OCI-LY1 (cell line): Measurements from ENCODE around the gene CBX8.

Experiments used
- H2AFZ ChIP-seq: fragments of 200-600 bp; sonication (generic), shearing (Covaris generic); 2 replicates; pipeline ENCODE4 v1.6.0; 2014; ENCODE audit warnings: antibody characterized with exemption, mild to moderate bottlenecking, low read length
- H3F3A ChIP-seq: fragments of 200-600 bp; sonication (generic), shearing (Covaris generic); 2 replicates; pipeline ENCODE4 v1.6.0; 2014; ENCODE audit warnings: mild to moderate bottlenecking, antibody characterized with exemption, low read length, moderate library complexity; ENCODE audit not compliant: insufficient read depth
- H3K27ac ChIP-seq: fragments of 200-600 bp; sonication (generic); 2 replicates; pipeline ENCODE4 v1.5.1; 2014; ENCODE audit warnings: low read length, mixed run types, mild to moderate bottlenecking, low read depth; ENCODE audit not compliant: poor library complexity, severe bottlenecking
- H3K27me3 ChIP-seq: fragments of 200-600 bp; sonication (generic); 2 replicates; pipeline ENCODE4 v1.6.0; 2014; ENCODE audit warnings: antibody characterized with exemption, mild to moderate bottlenecking, low read length, moderate library complexity; ENCODE audit not compliant: insufficient read depth
- H3K36me3 ChIP-seq: fragments of 200-600 bp; sonication (generic); 2 replicates; pipeline ENCODE4 v1.6.1; 2014; ENCODE audit warnings: mild to moderate bottlenecking, antibody characterized with exemption, low read length, moderate library complexity, mixed read lengths; ENCODE audit not compliant: insufficient read depth
- H3K4me1 ChIP-seq: fragments of 200-600 bp; sonication (generic); 2 replicates; pipeline ENCODE4 v1.5.1; 2014; ENCODE audit warnings: mild to moderate bottlenecking, low read length, moderate library complexity; ENCODE audit not compliant: insufficient read depth, severe bottlenecking
- H3K4me2 ChIP-seq: fragments of 200-600 bp; sonication (generic), shearing (Covaris generic); 2 replicates; pipeline ENCODE4 v1.6.1; 2014; ENCODE audit warnings: low read length
- H3K4me3 ChIP-seq: fragments of 200-600 bp; sonication (generic); 2 replicates; pipeline ENCODE4 v1.5.1; 2014; ENCODE audit warnings: low read length, low read depth, mild to moderate bottlenecking, mixed read lengths; ENCODE audit not compliant: poor library complexity, severe bottlenecking
- H3K79me2 ChIP-seq: fragments of 200-600 bp; shearing (Covaris generic); 2 replicates; pipeline ENCODE4 v1.6.1; 2016; ENCODE audit warnings: mixed run types, low read length, mixed read lengths; ENCODE audit not compliant: insufficient read depth
- H3K9ac ChIP-seq: fragments of 200-600 bp; sonication (generic), shearing (Covaris generic); 2 replicates; pipeline ENCODE4 v1.6.1; 2014; ENCODE audit warnings: mild to moderate bottlenecking, low read length, mixed read lengths
- H3K9me2 ChIP-seq: fragments of 200-600 bp; sonication (generic), shearing (Covaris generic); 2 replicates; pipeline ENCODE4 v1.6.1; 2014; ENCODE audit warnings: low read depth, mild to moderate bottlenecking, low read length, mixed read lengths
- H3K9me3 ChIP-seq: fragments of 200-600 bp; shearing (Covaris generic); 2 replicates; pipeline ENCODE4 v1.6.1; 2014; ENCODE audit warnings: low read length, mixed read lengths
- H4K20me1 ChIP-seq: fragments of 200-600 bp; sonication (generic), shearing (Covaris generic); 2 replicates; pipeline ENCODE4 v1.6.0; 2016; ENCODE audit warnings: mild to moderate bottlenecking, low read length; ENCODE audit not compliant: insufficient read depth
- CTCF ChIP-seq: fragments of 200-600 bp; sonication (generic), shearing (Covaris generic); IDR thresholded peaks from 2 replicates; pipeline ENCODE4 v1.5.1; 2017; ENCODE audit warnings: mild to moderate bottlenecking, antibody characterized with exemption, low read length, moderate library complexity, mixed read lengths
- EZH2 ChIP-seq: fragments of 200-600 bp; sonication (generic), shearing (Covaris generic); IDR thresholded peaks from 2 replicates; pipeline ENCODE4 v1.8.0; 2017; ENCODE audit warnings: borderline replicate concordance, mixed run types, mild to moderate bottlenecking, antibody characterized with exemption, low read length, moderate library complexity, mixed read lengths

The CBX8 gene

DNA sequence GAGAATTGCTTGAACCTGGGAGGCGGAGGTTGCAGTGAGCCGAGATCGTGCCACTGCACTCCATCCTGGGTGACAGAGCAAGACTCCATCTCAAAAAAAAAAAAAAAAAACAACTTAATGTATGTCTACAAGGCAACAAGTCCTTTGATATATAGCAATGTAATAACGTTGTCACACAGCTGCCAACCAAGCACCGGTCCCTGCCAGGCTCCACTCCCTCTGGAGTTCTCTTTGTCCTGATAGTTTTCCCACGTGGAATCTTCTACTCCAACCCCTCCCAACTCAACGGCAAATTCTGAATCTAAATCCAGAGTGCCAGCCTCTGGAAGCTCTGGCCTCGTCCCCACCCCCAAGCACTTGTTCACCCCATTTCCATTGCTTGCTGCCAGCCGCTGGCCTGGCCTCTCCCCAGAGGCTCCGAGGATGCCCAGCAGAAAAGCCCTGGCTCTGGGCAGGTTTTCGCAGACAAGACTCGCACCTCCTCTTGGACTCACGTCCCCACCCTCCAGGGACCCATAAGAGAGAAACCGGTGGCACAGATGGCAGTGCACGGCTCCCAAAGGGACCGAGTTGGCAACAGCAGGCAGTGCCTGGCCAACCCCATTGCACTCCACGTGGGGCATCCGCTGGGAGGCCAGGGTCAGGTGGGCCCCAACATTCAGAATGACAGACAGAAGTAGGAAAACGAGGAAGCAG, 34.8 kb downstream of the CBX8 start:
- H3K27ac ChIP-seq: no peak overlapping the region

GRCh38 chr17:79760197-79760906, 36.5 kb downstream of the CBX8 start:
- H3K27ac ChIP-seq: no peak overlapping the region
- no peaks in the 10 kb centered on the region for H3K36me3 ChIP-seq
- H3F3A ChIP-seq: no peaks in the 10 kb centered on the region
- no peak for TF ChIP-seq CTCF
- TF ChIP-seq EZH2: no peak
- H3K27me3 ChIP-seq: no peaks in the 10 kb centered on the region
- H3K79me2 ChIP-seq: no peaks in the 10 kb centered on the region
- no peak overlapping the region for H3K4me3 ChIP-seq
- H3K9me3 ChIP-seq: no peaks in the 10 kb centered on the region
- H3K9me2 ChIP-seq: no peaks in the 10 kb centered on the region
- H3K4me2 ChIP-seq: no peak overlapping the region
- no peaks in the 10 kb centered on the region for H4K20me1 ChIP-seq
- no peaks in the 10 kb centered on the region for H3K4me1 ChIP-seq
- no peak overlapping the region for H3K9ac ChIP-seq
- no peak overlapping the region for H2AFZ ChIP-seq

More for the DNA sequence above, 34.8 kb downstream of the CBX8 start:
- Histone ChIP-seq H3K9me2 (no peaks in the 10 kb centered on the region), H3K36me3 (no peaks in the 10 kb centered on the region; the same call in 1 of the 2 replicates), H3F3A (no peaks in the 10 kb centered on the region), H4K20me1 (no peaks in the 10 kb centered on the region), H3K4me3 (no peak overlapping the region), H3K9ac (no peak overlapping the region), H3K9me3 (no peaks in the 10 kb centered on the region), H3K79me2 (no peaks in the 10 kb centered on the region), H3K4me2 (no peak overlapping the region), H2AFZ (no peak overlapping the region), H3K4me1 (no peaks in the 10 kb centered on the region), H3K27me3 (no peaks in the 10 kb centered on the region)
- TF ChIP-seq CTCF: no peak
- TF ChIP-seq EZH2: no peak

DNA sequence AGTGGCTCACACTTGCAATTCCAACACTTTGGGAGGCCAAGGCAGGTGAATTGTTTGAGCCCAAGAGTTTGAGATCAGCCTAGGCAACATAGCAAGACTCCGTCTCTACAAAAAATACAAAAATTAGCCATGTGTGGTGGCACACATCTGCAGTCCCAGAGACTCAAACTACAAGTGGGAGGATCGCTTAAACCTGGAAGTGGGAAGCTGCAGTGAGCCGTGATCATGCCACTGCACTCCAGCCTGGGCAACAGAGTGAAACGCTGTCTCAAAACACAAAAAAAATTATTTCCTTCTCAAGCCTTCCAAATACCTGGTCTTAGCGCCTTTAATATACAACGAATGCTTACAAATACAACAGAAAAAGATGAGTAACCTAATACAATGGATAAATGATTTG, 38.6 kb downstream of the CBX8 start:
- H3K9ac ChIP-seq: no peak overlapping the region
- no peak overlapping the region for H3K4me2 ChIP-seq
- H3K4me1 ChIP-seq: no peaks in the 10 kb centered on the region
- no peak overlapping the region for H2AFZ ChIP-seq
- no peak overlapping the region for H3K27ac ChIP-seq
- no peaks in the 10 kb centered on the region for H3K79me2 ChIP-seq
- H3K4me3 ChIP-seq: no peak overlapping the region
- no peaks in the 10 kb centered on the region for H3K27me3 ChIP-seq
- H4K20me1 ChIP-seq: no peaks in the 10 kb centered on the region
- no peaks in the 10 kb centered on the region for H3F3A ChIP-seq
- TF ChIP-seq CTCF (no peak), EZH2 (no peak)
- H3K9me2 ChIP-seq: no peaks in the 10 kb centered on the region
- H3K36me3 ChIP-seq: no peaks in the 10 kb centered on the region
- no peaks in the 10 kb centered on the region for H3K9me3 ChIP-seq
